ENCODE results near the gene AZIN2.

AZIN2 gene

DNA sequence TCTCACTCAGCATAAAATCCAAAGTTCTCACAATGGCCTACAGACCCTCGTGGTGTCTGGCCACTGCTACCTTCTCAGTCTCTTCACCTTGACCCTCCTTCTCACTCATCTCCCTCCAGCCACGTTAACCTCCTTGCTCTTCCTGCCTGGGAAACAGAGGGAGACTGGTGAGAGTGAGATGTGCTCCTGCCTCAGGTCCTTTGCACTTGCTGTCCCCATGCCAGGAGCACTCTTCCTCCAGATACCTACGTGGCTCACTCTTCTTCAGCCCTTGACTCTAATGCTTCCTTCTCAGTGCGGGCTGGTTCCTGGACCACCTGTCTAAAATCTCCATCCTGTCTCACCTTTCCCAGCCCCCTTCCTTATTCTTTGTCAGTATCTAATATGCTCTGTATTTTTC, 76.2 kb downstream of the AZIN2 start:
- no peak for DNase-seq

DNA sequence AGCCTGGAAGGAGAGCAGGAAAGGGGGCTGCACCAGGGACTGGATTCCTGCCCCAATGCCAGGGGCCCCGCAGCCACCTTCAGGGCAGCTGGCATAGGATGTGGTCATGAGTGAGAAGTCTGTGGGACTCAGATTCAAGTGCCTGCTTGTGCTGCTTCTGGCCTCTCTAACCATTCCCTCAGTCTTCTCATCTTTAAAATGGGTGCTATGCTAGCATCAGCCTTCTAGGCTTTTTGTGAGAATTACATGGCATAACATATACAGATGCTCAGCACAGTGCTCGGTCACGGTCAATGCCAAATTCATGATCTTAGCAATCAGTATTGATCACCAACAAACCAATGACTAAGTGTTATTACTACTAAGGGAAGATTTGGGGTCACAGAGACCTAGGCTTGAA, 77.4 kb downstream of the AZIN2 start:
- no peak for DNase-seq

DNA sequence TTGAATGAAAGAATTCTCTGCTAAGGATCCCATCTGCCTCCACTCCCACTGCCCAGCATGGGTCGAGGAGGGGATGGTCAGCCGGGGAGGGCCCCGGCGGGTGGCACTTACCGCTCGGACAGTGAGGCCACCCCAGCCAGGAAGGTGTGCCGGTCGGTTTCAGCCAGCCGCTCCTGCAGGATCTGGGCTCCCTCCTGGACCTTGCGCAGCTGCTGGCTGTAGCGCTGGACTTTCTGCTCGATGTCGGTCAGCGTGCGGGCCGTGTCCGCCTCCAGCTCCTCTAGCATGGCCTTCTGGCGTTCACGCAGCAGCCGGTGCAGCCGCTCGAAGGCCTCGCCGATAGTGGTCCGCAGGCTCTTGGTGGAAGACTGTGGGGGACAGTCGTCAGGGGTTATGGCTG, 78.6 kb downstream of the AZIN2 start:
- DNase-seq: no peak

DNA sequence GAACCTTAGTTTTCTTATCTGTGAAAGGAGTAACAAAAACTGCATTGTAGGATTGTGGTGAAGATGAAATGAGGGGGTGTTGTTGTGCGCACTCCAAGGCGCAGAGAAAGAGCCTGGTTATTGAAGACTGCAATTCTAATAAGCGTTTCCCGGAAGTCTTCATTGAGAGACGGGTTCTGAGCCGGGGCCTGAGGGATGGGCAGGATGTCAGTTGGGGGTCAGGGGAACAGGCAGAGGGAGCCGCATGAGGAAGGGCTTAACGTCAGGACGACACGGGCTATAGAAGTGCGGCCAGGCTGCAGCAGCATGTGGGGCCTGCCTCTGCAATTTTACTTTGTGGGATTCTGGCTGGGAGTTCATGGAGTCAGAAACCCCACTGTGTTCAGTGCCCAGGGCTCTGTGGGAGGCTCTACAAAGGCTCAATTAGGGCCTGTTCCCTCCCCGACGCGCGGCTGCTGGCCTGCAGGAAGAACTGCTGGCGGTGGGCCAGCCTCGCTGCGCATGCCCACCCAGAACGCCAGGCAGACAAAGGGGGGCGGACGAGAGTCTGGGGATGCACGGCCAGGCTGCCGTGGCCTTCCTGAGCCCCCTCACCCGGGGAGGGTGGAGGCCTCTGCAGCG, 80.2 kb downstream of the AZIN2 start:
- DNase-seq: no peak

DNA sequence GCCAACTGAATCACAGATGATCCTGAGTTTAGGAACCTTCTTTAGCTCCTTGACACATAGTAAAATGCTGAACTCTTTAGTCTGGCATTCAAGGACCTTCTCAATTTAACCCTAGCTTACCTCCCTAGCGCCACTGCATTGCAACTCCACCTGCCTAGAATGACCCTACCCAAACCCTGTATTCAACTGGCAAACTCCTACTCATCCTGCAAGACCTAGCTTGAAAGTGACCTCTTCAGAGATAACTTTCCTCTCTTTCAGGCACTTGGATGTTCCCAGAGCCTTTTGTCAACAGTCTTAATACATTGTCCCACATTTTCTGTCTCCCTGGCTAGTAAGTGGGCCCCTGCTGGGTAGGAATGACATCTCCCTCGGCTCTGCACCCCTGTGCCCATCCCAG, 81.2 kb downstream of the AZIN2 start:
- DNase-seq: no peak

DNA sequence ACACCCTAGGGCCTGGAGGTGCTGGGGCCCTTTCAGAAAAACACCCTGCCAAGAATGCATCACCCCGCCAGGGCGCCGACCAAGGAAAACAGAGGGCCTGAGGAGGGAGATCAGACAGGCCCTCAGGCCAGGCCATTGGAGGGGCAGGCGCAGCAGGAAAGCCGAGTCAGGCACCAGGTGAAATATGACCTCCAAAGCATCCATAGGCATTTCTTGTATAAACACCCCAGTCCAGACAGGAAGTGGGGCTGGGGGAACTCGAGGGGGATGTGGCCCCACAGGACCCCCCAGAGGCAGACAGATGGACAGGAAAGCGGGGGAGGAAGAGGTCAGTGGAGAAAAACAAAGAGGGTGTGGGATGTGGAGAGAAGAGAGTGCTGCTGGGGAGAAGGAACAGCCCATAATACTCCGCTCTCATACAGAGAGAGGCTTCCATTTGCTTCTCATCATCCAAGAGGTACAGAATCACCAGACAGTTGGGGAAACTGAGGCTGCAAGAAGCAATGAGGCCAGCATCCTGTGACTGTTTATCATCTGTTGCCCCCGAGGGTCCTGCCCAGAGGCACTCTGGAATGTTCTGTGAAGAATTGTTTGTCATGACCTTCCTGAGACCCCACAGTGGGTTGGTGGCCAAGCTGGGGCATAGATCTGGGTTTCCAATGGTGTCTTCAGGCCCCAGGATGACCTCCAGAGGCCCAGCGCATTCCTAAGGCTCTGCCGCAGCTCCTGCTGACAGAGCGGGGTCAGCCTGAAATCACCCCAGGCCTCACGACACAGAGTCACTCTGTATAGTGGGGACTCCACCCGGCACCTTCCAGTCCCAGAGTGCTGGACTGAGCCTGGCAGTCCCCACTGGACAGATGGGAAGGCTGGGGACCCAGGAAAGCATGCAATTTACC, 82.9 kb downstream of the AZIN2 start:
- no peak for DNase-seq

DNA sequence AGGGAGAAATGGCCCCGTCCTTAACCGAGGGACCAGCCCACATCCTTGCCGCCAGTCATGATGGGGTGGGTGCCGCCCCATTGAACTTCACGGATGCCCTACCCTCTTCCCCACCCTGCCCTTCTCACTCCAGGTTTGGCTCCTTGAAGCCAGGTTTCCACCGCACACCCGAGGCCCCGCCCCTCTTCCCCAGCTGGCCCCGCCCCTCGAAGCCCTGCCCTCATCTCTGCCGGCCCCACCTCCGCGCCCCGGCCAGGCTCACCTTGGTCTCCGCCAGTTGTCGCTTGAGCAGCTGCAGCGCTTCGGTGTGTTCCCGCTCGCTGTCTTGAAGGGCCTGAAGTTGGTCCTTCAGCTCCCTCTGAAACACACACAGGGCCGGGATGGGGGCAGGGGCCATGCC, 84.3 kb downstream of the AZIN2 start:
- DNase-seq: no peak

DNA sequence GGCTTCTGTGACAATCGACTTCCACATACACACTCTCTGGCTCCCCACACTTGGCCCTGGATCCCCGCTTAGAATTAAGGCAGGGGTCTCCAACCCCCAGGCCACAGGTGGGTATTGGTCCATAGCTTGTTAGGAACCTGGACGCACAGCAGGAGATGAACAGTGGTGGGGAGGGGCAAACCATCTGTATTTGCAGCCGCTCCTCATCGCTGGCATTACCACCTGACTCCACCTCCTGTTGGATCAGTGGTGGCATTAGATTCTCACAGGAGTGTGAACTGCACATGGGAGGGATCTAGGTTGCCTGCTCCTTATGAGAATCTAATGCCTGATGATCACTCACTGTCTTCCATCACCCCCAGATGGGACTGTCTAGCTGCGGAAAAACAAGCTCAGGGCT, 84.9 kb downstream of the AZIN2 start:
- no peak for DNase-seq

DNA sequence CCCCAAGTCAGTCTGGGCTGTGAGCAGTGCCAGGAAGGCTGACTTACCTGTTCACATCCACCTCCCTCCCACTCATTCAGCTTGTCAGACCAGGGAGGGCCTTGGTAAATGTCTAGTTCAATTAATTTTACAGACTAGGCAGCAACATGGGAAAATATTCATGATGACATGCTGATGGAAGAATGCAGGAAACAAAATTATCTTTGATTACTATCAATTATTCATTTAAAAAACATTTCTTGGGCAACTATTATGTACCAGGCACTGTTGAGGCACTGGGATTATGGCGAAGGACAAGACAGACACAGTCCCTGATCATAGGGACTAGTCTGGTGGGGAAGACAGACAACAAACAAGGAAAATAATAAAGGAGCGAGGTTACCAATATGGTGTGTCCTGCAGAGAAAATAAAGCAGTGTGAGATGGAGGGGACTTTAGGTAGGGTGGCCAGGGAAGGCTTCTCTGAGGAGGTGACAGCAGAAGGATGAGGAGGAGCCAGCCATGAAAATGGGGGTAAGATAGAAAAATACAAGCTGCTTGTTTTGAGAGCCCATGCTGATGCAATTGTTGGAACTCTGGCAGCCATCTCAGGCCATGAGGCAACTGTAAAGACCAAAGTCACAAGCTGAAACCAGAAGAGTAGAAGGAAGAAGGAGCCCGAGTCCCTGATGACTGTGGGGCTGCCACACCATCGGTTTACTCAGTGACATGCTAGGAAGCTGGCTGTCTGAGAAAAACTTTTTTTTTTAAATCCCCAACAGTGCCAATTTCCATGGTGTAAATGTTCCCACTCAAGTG, 86.9 kb downstream of the AZIN2 start:
- DNase-seq: no peak

DNA sequence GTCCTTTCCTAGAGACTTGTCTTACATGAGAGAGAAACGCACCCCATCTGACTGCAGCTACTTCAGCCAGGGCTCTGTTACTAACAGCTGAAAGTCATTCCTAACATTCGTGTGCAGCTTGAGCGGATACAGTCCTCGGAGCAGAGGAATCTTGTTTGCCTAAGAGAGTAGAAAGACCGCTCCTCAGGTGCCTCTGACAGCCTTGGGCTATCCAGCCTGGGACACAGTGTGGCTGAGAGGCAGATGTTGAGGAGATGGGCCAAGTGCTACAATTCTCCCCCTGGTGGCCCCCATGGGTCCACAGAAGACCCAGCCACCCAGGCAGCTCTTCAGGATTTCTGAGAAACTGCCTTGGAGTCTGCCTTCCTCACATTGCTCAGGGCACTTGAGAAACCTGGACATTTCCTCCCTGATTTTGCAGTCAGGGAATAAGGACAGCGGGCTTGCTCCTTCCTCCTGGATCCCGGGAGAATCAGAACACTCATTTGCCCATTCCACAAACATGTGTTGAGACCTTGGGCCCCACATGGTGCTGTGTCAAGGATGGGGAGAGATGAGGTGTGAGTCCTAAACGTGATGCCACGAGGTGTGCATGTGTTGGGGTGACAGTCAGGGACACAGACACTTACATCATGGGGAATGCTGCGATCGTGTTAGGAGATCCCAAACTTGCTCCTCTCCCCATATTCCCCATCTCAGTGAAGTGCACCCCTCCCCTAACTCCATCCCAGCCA, 87.8 kb downstream of the AZIN2 start:
- DNase-seq: no peak

DNA sequence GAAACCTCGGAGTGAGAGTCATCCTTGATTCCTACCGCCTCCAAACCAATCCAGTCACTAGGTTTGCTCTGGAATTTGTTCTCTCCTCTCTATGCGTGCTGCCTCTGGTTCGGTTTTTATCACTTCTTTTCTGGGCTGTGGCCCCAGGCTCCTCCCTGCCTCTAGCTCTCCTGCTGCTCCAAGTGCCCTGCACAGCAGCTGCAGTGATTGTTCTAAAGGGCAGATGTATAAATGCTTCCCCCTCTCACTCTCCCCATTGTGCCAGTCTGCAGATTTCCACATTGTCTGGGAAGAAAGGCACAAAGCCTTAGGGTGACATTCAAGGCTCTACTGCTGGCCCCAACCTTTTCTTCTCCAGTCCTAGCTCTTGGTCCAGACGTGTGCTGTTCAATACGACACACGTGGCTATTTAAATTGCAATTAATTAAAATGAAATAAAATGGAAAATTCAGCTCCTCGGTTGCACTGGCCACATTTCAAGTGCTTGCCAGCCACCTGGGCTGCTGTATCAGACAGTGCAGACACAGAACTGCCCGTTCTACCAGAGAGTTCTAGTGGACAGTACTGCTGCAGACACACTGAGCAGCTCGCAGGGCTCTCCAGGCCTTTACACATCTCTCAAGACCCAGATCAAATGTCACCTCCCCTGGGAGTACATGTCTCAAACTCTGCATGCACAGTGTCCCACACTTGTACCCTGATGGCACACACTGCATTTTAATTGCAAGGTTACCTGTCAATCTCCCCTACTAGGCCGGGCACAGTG, 88.5 kb downstream of the AZIN2 start:
- no peak for DNase-seq
